ENCODE measurements around the gene BLZF1. TPM values are rescaled to one million over a fixed set of nuclear protein-coding genes. Genes with fewer than 3 reads are reported as not detected.

Gene BLZF1
- total and polyA plus RNA-seq, 2 of the 8 experiments (the other 6 are each of a cell fraction or from before 2014, with no cell fraction given), result 1.8 to 10.3 TPM

GRCh38 chr1:169340882-169341281 is 27.1 kb upstream of the BLZF1 start:
- H2AK5ac ChIP-seq (ENCODE audit: low read depth, low read length), result no peak overlapping the region
- H2BK20ac ChIP-seq (ENCODE audit: low read length), result no peak overlapping the region
- H3K23ac ChIP-seq (ENCODE audit: insufficient read length), result no peak overlapping the region
- H3K9me3 ChIP-seq (ENCODE audit: insufficient read depth in 2 of 2, low read depth in 1 of 2, low read length in 1 of 2), result peaks cover 6 to 13% of the 10 kb centered on the region in 2 experiments; a peak in 3 of 4 replicates
- H3K9ac ChIP-seq (replicated peaks in 1 of 4; ENCODE audit: extremely low read depth in 1 of 4, low read depth in 3 of 4, low read length in 3 of 4), result no peak overlapping the region
- no peaks in the 10 kb centered on the region for H3K23me2 ChIP-seq (ENCODE audit: low read depth, low read length)
- H3K18ac ChIP-seq (ENCODE audit: extremely low read depth, low read length), result peak overlapping the region; percentile 7; the same call in 1 of the 2 replicates
- H3K4me1 ChIP-seq (replicated peaks in 1 of 4; ENCODE audit: control insufficient read depth in 3 of 4, insufficient read depth in 4 of 4, low read length in 3 of 4), result peaks cover 0 to 2% (median 0%) of the 10 kb centered on the region in 4 experiments; a peak in 2 of 7 replicates
- H2BK5ac ChIP-seq (ENCODE audit: low read depth, low read length), result peak overlapping the region; percentile 81; the same call in 1 of the 2 replicates
- CTCF ChIA-PET (ENCODE audit: partially characterized antibody), result interaction anchor here (0.7 kb wide), 1 partner anchor 735 kb away, joined by 3 read pairs; no protein-coding TSS in a partner anchor
- DNase-seq (ENCODE audit: low read depth in 1 of 2, low spot score in 2 of 2), result peak in 1 of 2 experiments; percentile 21
- no peak overlapping the region for H4K91ac ChIP-seq (replicated peaks; ENCODE audit: insufficient read length, low read length)
- no peak overlapping the region for H2BK15ac ChIP-seq (ENCODE audit: low read length)
- H3K56ac ChIP-seq (replicated peaks; ENCODE audit: insufficient read length, low read depth, low read length), result no peak overlapping the region
- no peak overlapping the region for H3K4me2 ChIP-seq (ENCODE audit: insufficient read depth in 1 of 2, low read depth in 2 of 2, low read length in 2 of 2)
- H3K27me3 ChIP-seq (replicated peaks in 1 of 4; ENCODE audit: control insufficient read depth in 3 of 4, extremely low read depth in 1 of 4, insufficient read depth in 3 of 4, low read length in 3 of 4), result no peaks in the 10 kb centered on the region
- H4K8ac ChIP-seq (ENCODE audit: extremely low read depth, insufficient read depth, low read length), result 0 out of 2 replicates have a peak overlapping the region, but pooled peaks have one; percentile 25
- no peaks in the 10 kb centered on the region for H3K79me2 ChIP-seq (ENCODE audit: control insufficient read depth in 1 of 2, insufficient read depth in 2 of 2, low read length in 2 of 2)
- no peak overlapping the region for H2BK12ac ChIP-seq (ENCODE audit: low read depth, low read length)
- POLR2A ChIA-PET (ENCODE audit: partially characterized antibody), result interaction anchor here (0.6 to 0.8 kb wide), 3 partner anchors 19 to 156 kb away, joined by 3 read pairs; no protein-coding TSS in a partner anchor
- no peaks in the 10 kb centered on the region for H4K20me1 ChIP-seq (replicated peaks in 1 of 2; ENCODE audit: control insufficient read depth in 1 of 2, insufficient read depth in 2 of 2, low read length in 2 of 2)
- peak overlapping the region; percentile 46 for H4K5ac ChIP-seq (ENCODE audit: insufficient read length, low read depth, low read length)
- no peak overlapping the region for H2AFZ ChIP-seq (ENCODE audit: low read length)
- WGBS, 2 experiments (ENCODE audit: extremely low coverage in 1 of 2, insufficient coverage in 1 of 2, insufficient read length in 1 of 2, insufficient replicate concordance in 2 of 2, low coverage in 1 of 2, low lambda C conversion rate in 2 of 2, missing lambda C conversion rate in 1 of 2), result 80% methylated on average over 5 of the region's 5 CpGs; no CpG with 5 or more reads in 1 of the 2 experiments
- no peak overlapping the region for H3K4me3 ChIP-seq (ENCODE audit: extremely low read depth in 1 of 4, insufficient read depth in 2 of 4, low read depth in 3 of 4, low read length in 4 of 4)
- H3K79me1 ChIP-seq (ENCODE audit: low read depth, low read length), result 0 out of 2 replicates have a peak, but pooled peaks cover 3% of the 10 kb centered on the region
- H3K36me3 ChIP-seq (ENCODE audit: control insufficient read depth in 2 of 4, insufficient read depth in 4 of 4, low read length in 3 of 4), result no peaks in the 10 kb centered on the region; a peak in 1 of 8 replicates
- no peak overlapping the region for H2BK120ac ChIP-seq (replicated peaks; ENCODE audit: low read depth, low read length)
- H3K14ac ChIP-seq (ENCODE audit: insufficient read length), result no peak overlapping the region
- no peak for FAIRE-seq
- no peak overlapping the region for H3K4ac ChIP-seq (replicated peaks; ENCODE audit: insufficient read length, low read depth, low read length)
- 0 out of 2 replicates have a peak overlapping the region, but pooled peaks have one; percentile 27 for H3K27ac ChIP-seq (ENCODE audit: low read depth, low read length)
- TF ChIP-seq CREB1 (IDR thresholded peaks at IDR 0.05) (no peak), TEAD4 (IDR thresholded peaks at IDR 0.05; ENCODE audit: low read depth, low read length) (peak; percentile 23; the same call in 1 of the 2 replicates), BCL11A (IDR thresholded peaks at IDR 0.05; ENCODE audit: low read depth in 2 of 2, low read length in 2 of 2) (no peak)
